Suprapubic skin (tissue), 4 donors: ENCODE results near the gene ABCF2. TPM values are rescaled to one million over a fixed set of nuclear protein-coding genes. Genes with fewer than 3 reads are reported as not detected.

Experiments
- DNase-seq, 2 donors: peaks; one replicate each; pipeline ENCODE4 v3.0.0-alpha.2; 2019; ENCODE audit warnings: low spot score in 2 of 2
- H3K27ac ChIP-seq: fragments of 200-600 bp; sonication (generic); one replicate; pipeline ENCODE4 v1.5.1; 2019
- H3K27me3 ChIP-seq: fragments of 200-600 bp; sonication (generic); one replicate; pipeline ENCODE4 v1.5.1; 2019
- H3K36me3 ChIP-seq: fragments of 200-600 bp; sonication (generic); one replicate; pipeline ENCODE4 v1.5.1; 2019
- H3K4me1 ChIP-seq: fragments of 200-600 bp; sonication (generic); one replicate; pipeline ENCODE4 v1.5.1; 2019
- H3K4me3 ChIP-seq: fragments of 200-600 bp; sonication (generic); one replicate; pipeline ENCODE4 v1.5.1; 2019; ENCODE audit warnings: mild to moderate bottlenecking
- H3K9me3 ChIP-seq: fragments of 200-600 bp; sonication (generic); one replicate; pipeline ENCODE4 v1.5.1; 2019
- CTCF ChIP-seq, 2 donors: fragments of 200-600 bp in 1 of 2; fragments of 450-650 bp in 1 of 2; sonication (generic) in 1 of 2; IDR thresholded peaks; one replicate each; pipeline ENCODE4 v1.5.1; 2016 to 2019; ENCODE audit warnings: antibody characterized with exemption in 2 of 2, mild to moderate bottlenecking in 1 of 2, moderate library complexity in 1 of 2
- EP300 ChIP-seq: sonication (generic); formaldehyde crosslinking; IDR thresholded peaks from one replicate; pipeline ENCODE4 v1.6.1; 2017; ENCODE audit warnings: antibody characterized with exemption
- POLR2A ChIP-seq, 2 donors: fragments of 450-650 bp; IDR thresholded peaks; one replicate each; pipeline ENCODE4 v1.6.1; 2017; ENCODE audit warnings: antibody characterized with exemption in 2 of 2, mild to moderate bottlenecking in 2 of 2, moderate library complexity in 2 of 2
- POLR2AphosphoS5 ChIP-seq, 3 donors: sonication (generic); formaldehyde crosslinking; IDR thresholded peaks; one replicate each; pipeline ENCODE4 v1.6.1; 2017; ENCODE audit warnings: antibody characterized with exemption in 3 of 3
- WGBS: methylation state at CpG from one replicate; pipeline ENCODE4 v1.1.5; 2018; 5-methylcytosine and 5-hydroxymethylcytosine counted together
- total RNA-seq, 4 donors: library from RNA; depleted of rRNA; stranded (reverse); fragments of >200 nt; gene quantifications; one replicate each; pipeline ENCODE4 v1.1.0, GENCODE V29; 2016

ABCF2 gene
- total RNA-seq, 4 donors from 2014 or later: 25.3 to 96.5 (median 40.1) TPM

GRCh38 chr7:151257990-151258389 is 31.0 kb upstream of the ABCF2 start:
- H3K27me3 ChIP-seq: no peaks in the 10 kb centered on the region
- H3K4me3 ChIP-seq: no peak overlapping the region
- H3K4me1 ChIP-seq: peaks cover 25% of the 10 kb centered on the region
- WGBS: 92% methylated on average over 7 of the region's 7 CpGs
- no peak overlapping the region for H3K27ac ChIP-seq
- TF ChIP-seq EP300 (no peak), POLR2AphosphoS5 (IDR thresholded peaks at IDR 0.05) (no peak), POLR2A (IDR thresholded peaks at IDR 0.05) (no peak), CTCF (IDR thresholded peaks at IDR 0.05) (no peak)
- no peaks in the 10 kb centered on the region for H3K9me3 ChIP-seq
- peak in 1 of 2 donors; percentile 47 for DNase-seq
- H3K36me3 ChIP-seq: no peaks in the 10 kb centered on the region

GRCh38 chr7:151256410-151257045 is 29.5 kb upstream of the ABCF2 start:
- TF ChIP-seq POLR2A (IDR thresholded peaks at IDR 0.05): no peak
- TF ChIP-seq CTCF (IDR thresholded peaks at IDR 0.05): no peak
- no peak for TF ChIP-seq POLR2AphosphoS5 (IDR thresholded peaks at IDR 0.05)
- no peak for TF ChIP-seq EP300
- DNase-seq: peak in 1 of 2 donors; percentile 43
- Histone ChIP-seq H3K4me1 (peaks cover 28% of the 10 kb centered on the region), H3K27ac (no peak overlapping the region), H3K4me3 (no peak overlapping the region), H3K9me3 (no peaks in the 10 kb centered on the region), H3K36me3 (no peaks in the 10 kb centered on the region), H3K27me3 (no peaks in the 10 kb centered on the region)
- 62% methylated on average over 16 of the region's 16 CpGs for WGBS

- no peaks in the 10 kb centered on the region for H3K27me3 ChIP-seq
- H3K27ac ChIP-seq: no peak overlapping the region
- TF ChIP-seq CTCF (IDR thresholded peaks at IDR 0.05): no peak
- no peak for TF ChIP-seq EP300
- H3K9me3 ChIP-seq: no peaks in the 10 kb centered on the region
- WGBS: 78% methylated on average over 7 of the region's 7 CpGs
- peaks cover 31% of the 10 kb centered on the region for H3K4me1 ChIP-seq
- no peak overlapping the region for H3K4me3 ChIP-seq
- H3K36me3 ChIP-seq: no peaks in the 10 kb centered on the region
- DNase-seq: peak in 1 of 2 donors; percentile 42
Measured at GRCh38 chr7:151255390-151255789, 28.4 kb upstream of the ABCF2 start.

GRCh38 chr7:151254851-151255250 is 27.8 kb upstream of the ABCF2 start:
- DNase-seq: peak in 1 of 2 donors; percentile 33
- Histone ChIP-seq H3K4me1 (peaks cover 37% of the 10 kb centered on the region), H3K36me3 (no peaks in the 10 kb centered on the region), H3K4me3 (no peak overlapping the region), H3K9me3 (no peaks in the 10 kb centered on the region), H3K27me3 (no peaks in the 10 kb centered on the region), H3K27ac (no peak overlapping the region)
- no peak for TF ChIP-seq EP300
- TF ChIP-seq POLR2A (IDR thresholded peaks at IDR 0.05): no peak
- no peak for TF ChIP-seq POLR2AphosphoS5 (IDR thresholded peaks at IDR 0.05)
- TF ChIP-seq CTCF (IDR thresholded peaks at IDR 0.05): no peak
- WGBS: 89% methylated on average over 11 of the region's 11 CpGs

GRCh38 chr7:151254316-151254715 is 27.3 kb upstream of the ABCF2 start:
- H3K4me1 ChIP-seq: peaks cover 42% of the 10 kb centered on the region
- H3K9me3 ChIP-seq: no peaks in the 10 kb centered on the region
- peak in 1 of 2 donors; percentile 38 for DNase-seq
- H3K27me3 ChIP-seq: no peaks in the 10 kb centered on the region
- WGBS: 69% methylated on average over 7 of the region's 7 CpGs
- no peaks in the 10 kb centered on the region for H3K36me3 ChIP-seq
- H3K27ac ChIP-seq: no peak overlapping the region
- TF ChIP-seq POLR2A (IDR thresholded peaks at IDR 0.05) (no peak), EP300 (no peak), POLR2AphosphoS5 (IDR thresholded peaks at IDR 0.05) (no peak), CTCF (IDR thresholded peaks at IDR 0.05) (no peak)
- no peak overlapping the region for H3K4me3 ChIP-seq
